Measurements from ENCODE around the gene ZNF341. TPM values are rescaled to one million over a fixed set of nuclear protein-coding genes. Genes with fewer than 3 reads are reported as not detected.

Gene ZNF341
- total RNA-seq, 2 donors from 2014 or later, result 1.8 to 2.3 TPM

GRCh38 chr20:33825340-33826269 is 93.8 kb downstream of the ZNF341 start:
- H3K4me1 ChIP-seq (ENCODE audit: control insufficient read depth in 1 of 2, low read depth in 2 of 2), result peaks cover 46 to 64% of the 10 kb centered on the region in 2 donors
- ATAC-seq (ENCODE audit: insufficient number of reproducible peaks, low FRiP score, low read depth), result no peak
- no peak overlapping the region for H3K4me3 ChIP-seq
- H3K27me3 ChIP-seq (replicated peaks; ENCODE audit: insufficient read depth), result no peaks in the 10 kb centered on the region
- TF ChIP-seq CTCF (IDR thresholded peaks at IDR 0.05), result no peak
- H3K27ac ChIP-seq, result peak overlapping the region; percentile 40 to 74
- DNase-seq (ENCODE audit: low spot score), result no peak
- no peaks in the 10 kb centered on the region for H3K9me3 ChIP-seq
- H3K36me3 ChIP-seq, result no peaks in the 10 kb centered on the region

GRCh38 chr20:33826270-33826897 is 94.6 kb downstream of the ZNF341 start:
- H3K4me3 ChIP-seq, result no peak overlapping the region
- no peak for ATAC-seq (ENCODE audit: insufficient number of reproducible peaks, low FRiP score, low read depth)
- no peaks in the 10 kb centered on the region for H3K9me3 ChIP-seq
- H3K36me3 ChIP-seq, result no peaks in the 10 kb centered on the region
- no peak for DNase-seq (ENCODE audit: low spot score)
- peak overlapping the region; percentile 40 to 74 for H3K27ac ChIP-seq
- H3K27me3 ChIP-seq (replicated peaks; ENCODE audit: insufficient read depth), result no peaks in the 10 kb centered on the region
- TF ChIP-seq CTCF (IDR thresholded peaks at IDR 0.05), result no peak
- peaks cover 42 to 64% of the 10 kb centered on the region in 2 donors for H3K4me1 ChIP-seq (ENCODE audit: control insufficient read depth in 1 of 2, low read depth in 2 of 2)

GRCh38 chr20:33827109-33827508 is 95.3 kb downstream of the ZNF341 start:
- Histone ChIP-seq H3K4me1 (ENCODE audit: control insufficient read depth in 1 of 2, low read depth in 2 of 2) (peaks cover 47 to 70% of the 10 kb centered on the region in 2 donors), H3K4me3 (no peak overlapping the region), H3K36me3 (no peaks in the 10 kb centered on the region), H3K27ac (peak overlapping the region; percentile 40 to 74), H3K27me3 (replicated peaks; ENCODE audit: insufficient read depth) (no peaks in the 10 kb centered on the region), H3K9me3 (no peaks in the 10 kb centered on the region)
- no peak for DNase-seq (ENCODE audit: low spot score)
- no peak for ATAC-seq (ENCODE audit: insufficient number of reproducible peaks, low FRiP score, low read depth)
- TF ChIP-seq CTCF (IDR thresholded peaks at IDR 0.05), result no peak

GRCh38 chr20:33827634-33828325 is 96.0 kb downstream of the ZNF341 start:
- no peak for ATAC-seq (ENCODE audit: insufficient number of reproducible peaks, low FRiP score, low read depth)
- Histone ChIP-seq H3K36me3 (no peaks in the 10 kb centered on the region), H3K27me3 (replicated peaks; ENCODE audit: insufficient read depth) (no peaks in the 10 kb centered on the region), H3K9me3 (no peaks in the 10 kb centered on the region), H3K4me3 (no peak overlapping the region), H3K4me1 (ENCODE audit: control insufficient read depth in 1 of 2, low read depth in 2 of 2) (peaks cover 51 to 76% of the 10 kb centered on the region in 2 donors), H3K27ac (peak overlapping the region; percentile 40 to 74)
- no peak for TF ChIP-seq CTCF (IDR thresholded peaks at IDR 0.05)
- no peak for DNase-seq (ENCODE audit: low spot score)
